GM21717 (cell line): Measurements from ENCODE around the gene TUT1.

Experiments
- ATAC-seq: cut with Tn5 transposase; IDR thresholded peaks from one replicate; pipeline ENCODE4 v1.9.1; 2021; ENCODE audit warnings: mild to moderate bottlenecking, moderate library complexity; ENCODE audit not compliant: unreplicated experiment

The TUT1 gene

DNA sequence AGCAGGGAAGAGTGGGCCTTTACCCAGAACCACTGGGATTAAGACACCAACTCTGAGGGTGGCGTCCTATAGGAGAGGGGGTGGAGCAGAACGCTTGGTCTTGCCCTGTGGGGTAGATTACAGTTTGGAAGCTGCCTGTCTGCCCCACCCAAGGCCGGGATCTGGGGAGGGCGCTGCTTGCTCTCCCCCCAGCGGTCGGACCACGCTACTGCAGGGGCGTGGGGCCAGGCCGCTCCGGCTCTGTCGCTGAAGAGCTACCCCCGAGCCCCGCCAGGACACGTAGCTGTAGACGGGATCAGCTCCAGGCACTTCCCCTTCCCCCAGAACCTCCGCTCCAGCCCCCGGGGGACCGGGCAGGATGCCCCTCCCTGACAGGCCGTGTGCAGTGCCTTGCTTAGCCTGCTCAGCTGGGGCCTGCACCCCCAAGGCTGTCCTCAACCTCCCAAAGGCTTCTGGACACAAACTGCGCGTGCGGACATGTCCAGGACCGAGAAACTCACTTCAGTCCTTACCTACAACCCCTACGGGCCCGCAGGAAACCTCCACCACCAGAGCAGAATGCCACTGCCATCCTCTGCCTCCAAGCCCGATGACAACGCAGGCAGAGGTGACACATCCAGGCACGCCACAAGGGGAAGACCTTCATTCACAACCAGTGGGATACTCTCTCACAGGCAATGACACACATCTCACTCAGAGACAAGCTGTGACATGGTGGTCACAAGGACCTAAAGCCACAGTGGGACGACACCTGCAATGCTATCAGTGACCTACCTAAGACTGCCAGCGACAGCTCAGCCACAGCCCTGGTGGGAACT, 48.4 kb downstream of the TUT1 start:
- peak; percentile 26 for ATAC-seq

DNA sequence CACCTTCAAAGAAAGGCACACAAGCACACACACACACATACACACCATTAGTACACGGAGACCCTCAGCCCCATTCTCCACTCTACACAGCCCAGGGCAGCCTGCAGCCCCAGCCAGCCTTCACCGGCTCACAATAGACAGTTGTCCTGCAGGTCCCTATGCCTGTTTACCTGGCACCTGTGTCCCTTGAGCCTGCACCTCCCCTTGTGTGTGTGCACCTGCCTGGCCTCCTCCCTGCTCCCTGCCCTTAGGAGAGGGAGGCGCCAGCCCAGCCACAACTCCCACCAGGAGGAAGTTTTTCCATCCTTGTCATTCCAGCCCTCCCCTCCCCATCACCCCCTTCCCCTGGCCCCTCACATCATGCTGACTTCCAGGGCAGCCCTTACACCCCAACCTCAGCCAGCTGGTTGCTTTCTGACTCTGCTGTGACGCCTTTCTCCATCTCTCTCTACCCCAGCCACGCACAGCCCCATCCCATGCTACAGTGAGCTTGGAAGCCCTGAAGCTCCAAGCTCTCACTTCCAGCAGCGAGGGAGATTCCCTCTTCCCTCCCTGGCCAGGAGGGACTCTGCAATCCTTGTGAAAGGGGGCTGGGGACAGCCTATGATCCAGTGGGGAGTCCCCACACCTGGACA, 49.1 kb downstream of the TUT1 start:
- ATAC-seq: no peak

DNA sequence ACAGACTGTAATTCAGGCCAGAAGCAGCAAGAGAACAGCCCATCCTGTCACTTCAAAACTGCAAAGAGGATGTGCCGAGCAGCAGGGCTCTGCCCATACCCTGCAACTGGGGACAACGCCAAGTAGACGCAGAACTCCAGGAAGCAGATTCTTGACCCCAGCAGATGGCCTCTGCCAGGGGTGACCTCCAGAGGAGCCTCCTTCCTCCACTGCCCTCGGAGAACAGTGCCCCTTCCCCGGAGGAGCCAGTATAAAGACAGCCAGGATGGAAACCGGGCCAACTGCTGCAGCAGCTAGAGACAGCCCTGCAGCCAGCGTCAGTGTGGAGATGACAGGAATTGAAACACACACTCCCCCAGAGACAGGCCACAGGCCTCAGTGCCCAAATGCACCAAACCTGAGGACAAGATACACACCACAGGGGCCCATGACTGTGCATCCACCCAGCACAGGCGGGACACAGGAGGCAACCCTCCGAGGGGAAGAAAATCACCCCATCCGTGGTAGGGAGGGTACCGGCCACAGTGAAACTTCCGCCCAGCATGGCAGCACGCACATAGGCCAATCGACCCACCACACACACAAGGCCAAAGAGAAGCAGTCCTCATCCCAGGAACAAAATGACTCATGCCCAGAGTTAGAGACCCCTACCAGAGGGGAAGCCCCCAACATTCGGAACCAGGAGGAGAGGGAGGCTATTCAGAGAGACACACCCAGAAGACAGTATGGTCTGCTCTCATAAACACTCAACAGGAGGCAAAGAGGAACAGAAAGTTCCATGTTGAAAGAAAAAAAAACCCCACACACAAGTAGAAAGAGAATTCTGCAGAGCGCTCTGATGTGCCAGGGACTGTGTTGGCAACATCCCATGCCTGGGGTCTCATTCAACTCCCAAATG, 50.3 kb downstream of the TUT1 start:
- peak; percentile 39 for ATAC-seq

DNA sequence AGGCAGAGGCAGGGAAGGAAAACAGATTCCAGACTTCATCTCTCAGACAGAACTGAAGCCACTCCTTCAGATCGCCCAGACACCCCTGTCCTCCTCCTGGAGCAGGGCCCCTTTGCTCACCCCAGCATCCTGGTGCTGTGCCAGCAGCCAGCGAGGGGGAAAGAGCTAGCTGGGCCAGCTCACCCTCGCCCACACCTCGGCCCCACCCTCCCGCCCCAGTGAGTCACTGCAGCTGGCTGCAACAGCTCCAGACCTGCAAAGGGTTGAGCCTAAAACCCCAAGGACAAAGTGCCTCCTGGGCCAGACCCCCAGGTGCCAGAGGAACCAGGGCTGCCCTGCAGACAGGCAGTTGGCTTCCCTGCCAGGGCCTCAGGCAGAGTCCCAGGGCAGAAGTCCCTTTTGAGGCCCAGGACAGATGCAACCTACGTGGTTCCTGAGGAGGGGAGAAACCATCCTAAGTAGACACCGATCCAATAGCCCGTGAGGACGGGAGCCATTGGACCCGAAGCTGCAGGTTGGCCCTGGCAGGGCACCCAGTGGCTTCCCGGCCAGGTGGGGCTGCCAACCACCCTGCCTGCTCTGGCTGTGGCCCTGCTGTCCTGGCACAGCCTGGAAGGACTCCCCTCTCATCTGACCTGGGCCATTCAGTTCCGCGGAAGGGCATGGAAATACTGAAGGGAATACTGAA, 51.9 kb downstream of the TUT1 start:
- ATAC-seq: no peak

DNA sequence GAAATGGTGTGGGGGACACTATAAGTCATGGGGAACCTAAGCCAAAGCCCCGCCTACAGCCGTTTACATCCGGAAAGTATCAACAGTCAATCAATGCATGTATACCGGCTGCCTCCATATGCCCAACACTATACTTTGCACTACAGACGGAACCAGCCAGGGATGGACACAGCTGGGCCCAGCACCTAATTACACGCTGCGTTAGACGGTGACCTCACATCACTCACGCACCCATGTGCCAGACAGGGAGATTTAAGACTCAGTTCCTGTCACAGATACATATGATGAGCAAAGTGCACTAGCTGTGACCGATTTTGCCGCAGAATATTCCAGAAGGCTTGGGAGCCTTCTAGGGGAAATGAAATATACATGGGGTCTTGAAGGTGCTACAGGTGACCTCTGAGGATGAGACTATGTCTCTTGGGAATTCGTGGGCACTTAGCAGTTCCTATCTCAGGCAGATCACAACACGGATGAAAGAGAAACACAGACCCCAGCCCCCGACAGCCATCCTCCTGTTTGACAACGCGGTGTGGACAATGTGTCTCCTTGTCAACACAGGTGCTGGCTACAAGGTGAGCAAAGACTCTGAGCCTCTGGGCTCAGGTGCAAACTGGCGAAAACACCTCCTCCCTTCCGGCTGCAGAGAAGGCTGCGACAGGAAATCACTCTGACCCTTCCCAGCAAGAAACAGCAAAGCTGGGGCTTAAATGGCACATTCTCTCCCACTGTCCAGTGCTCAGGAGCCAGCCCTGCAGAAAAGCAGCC, 52.7 kb downstream of the TUT1 start:
- no peak for ATAC-seq

DNA sequence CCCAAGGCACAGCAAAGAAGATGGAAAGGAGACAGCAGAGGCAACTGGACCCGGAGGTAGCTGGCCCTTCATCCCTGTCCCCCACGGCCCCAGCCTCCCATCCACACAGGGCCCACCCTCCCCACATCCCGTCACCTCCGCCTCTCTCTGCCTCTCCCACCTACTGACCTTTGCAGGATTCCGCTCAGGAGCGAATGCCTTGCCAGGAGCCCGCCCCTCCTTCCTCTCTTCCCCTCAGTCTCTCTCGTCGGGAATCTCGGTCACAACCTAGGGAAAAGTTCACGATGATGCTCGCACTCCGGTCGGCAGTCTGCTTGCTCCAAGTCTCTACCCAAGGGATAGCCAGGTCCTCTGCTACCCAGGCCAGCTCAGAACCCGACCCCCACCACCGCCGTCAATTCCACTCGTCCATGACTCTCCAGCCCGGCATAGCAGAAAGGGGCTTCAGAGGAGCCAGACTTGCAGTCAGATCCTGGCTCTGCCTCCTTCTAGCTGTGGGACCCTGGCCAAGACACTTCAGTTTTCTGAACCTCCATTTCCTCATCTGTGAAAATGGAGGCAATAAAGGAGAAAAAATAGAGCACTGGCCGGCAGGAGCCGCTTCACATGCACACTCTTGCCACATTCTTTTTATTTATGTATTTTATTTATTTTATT, 54.9 kb downstream of the TUT1 start:
- ATAC-seq: no peak

DNA sequence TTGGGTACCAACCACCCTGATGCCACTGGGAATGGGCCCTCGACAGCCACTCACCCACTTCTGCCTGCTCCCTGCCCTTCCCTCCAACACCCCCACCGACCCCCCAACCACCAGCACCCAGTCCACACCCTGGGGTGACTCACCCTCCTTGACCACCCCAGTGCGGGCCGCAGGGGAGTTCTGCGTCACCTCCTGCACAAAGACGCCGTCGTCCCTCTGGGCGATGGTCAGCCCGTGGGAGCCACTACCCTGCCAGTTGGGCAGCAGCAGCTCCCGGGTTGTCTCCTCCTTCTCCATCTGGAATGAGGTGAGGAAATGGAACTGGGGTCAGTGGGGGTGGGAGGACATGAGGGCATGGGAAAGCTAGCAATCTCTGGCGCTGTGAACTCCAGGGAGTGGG, 55.5 kb downstream of the TUT1 start:
- no peak for ATAC-seq

DNA sequence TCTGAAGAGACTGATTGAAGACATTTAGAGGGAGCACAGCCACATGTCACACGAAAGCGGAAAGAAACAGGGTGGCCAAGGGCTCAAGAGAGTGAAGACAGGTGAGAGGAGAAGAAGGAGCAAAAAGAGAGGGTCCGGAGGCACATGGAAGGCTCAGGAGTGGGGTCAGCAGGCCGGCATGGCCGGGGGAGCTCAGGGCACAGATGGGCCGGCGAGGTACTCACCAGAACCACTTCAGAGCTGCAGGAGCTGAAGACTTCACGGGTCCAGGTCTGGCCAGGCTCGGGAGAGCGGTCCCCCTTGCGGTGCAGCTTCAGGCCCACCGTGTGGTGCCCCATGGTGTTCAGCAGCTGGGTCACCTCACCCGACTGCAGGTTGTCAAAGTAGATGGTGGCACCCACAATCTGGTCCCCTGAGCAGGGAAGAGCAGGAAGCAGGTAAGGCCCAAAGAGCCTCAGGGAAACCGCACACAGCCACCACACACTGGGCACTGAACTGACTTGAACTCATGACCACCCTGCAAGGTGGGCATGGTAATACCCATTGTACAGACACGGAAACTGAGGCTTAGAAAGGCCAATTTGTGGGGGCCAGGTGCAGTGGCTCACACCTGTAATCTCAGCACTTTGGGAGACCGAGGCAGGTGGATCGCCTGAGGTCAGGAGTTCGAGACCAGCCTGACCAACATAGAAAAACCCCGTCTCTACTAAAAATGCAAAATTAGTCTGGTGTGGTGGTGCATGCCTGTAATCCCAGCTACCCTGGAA, 56.4 kb downstream of the TUT1 start:
- ATAC-seq: no peak

DNA sequence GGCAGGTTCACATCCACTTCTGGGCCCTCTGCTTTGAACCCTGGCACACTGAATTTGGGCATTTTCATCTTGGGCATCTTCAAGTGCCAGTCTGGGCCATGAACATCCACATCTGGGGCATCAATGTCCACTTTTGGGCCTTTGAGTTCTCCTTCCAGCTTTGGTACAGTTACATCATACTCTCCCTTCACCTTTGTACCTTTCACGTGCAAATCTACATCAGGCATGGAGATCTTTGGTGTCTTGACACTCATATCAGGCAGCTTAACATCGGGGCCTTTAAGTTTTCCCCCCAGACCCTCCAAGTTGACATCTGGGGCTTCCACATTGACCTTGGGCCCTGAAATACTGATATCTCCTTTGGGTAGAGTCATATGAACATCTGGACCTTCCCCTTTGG, 59.2 kb downstream of the TUT1 start:
- ATAC-seq: no peak
